OCI-LY7 (cell line): ENCODE data around the gene CACNB1. TPM values are rescaled to one million over a fixed set of nuclear protein-coding genes. Genes with fewer than 3 reads are reported as not detected.

ENCODE experiments used
- BruUV-seq: library from RNA; stranded (reverse); fragments of 400-500 nt; replicated peaks from 2 replicates; lab custom pipeline; 2021; lab: Mats Ljungman, UMichigan
- CTCF ChIA-PET: fragments of 300-600 bp; sonication (Branson Sonifier 250); formaldehyde crosslinking; loops from one replicate; lab custom pipeline; 2022; ENCODE audit warnings: antibody characterized with exemption; ENCODE audit not compliant: unreplicated experiment; lab: Charles Lee
- POLR2A ChIA-PET: fragments of 300-600 bp; sonication (Branson Sonifier 250); formaldehyde crosslinking; loops from one replicate; lab custom pipeline; 2022; ENCODE audit warnings: antibody characterized with exemption; lab: Charles Lee
- DNase-seq: peaks from one replicate; pipeline ENCODE4 v3.0.0-alpha.2; 2015; ENCODE audit warnings: low spot score
- H2AFZ ChIP-seq: fragments of 200-600 bp; sonication (generic), shearing (Covaris generic); 2 replicates; pipeline ENCODE4 v1.6.1; 2014; ENCODE audit warnings: mild to moderate bottlenecking, antibody characterized with exemption, low read length, moderate library complexity
- H3K27ac ChIP-seq: fragments of 200-600 bp; sonication (generic); 2 replicates; pipeline ENCODE4 v1.5.1; 2014; ENCODE audit warnings: mixed run types, low read depth, mild to moderate bottlenecking, moderate library complexity, low read length, inconsistent platforms; ENCODE audit not compliant: poor library complexity, severe bottlenecking
- H3K36me3 ChIP-seq: fragments of 200-600 bp; sonication (generic); 2 replicates; pipeline ENCODE4 v1.6.1; 2014; ENCODE audit warnings: mild to moderate bottlenecking, antibody characterized with exemption, low read length, moderate library complexity, mixed read lengths; ENCODE audit not compliant: insufficient read depth
- H3K4me1 ChIP-seq: fragments of 200-600 bp; sonication (generic); 2 replicates; pipeline ENCODE4 v1.5.1; 2014; ENCODE audit warnings: mild to moderate bottlenecking, low read length; ENCODE audit not compliant: insufficient read depth, poor library complexity, severe bottlenecking
- H3K4me2 ChIP-seq: fragments of 200-600 bp; sonication (generic); 2 replicates; pipeline ENCODE4 v1.6.1; 2014; ENCODE audit warnings: mild to moderate bottlenecking, low read length
- H3K4me3 ChIP-seq: fragments of 200-600 bp; sonication (generic); 2 replicates; pipeline ENCODE4 v1.5.1; 2014; ENCODE audit warnings: mild to moderate bottlenecking, low read depth, low read length; ENCODE audit not compliant: poor library complexity, severe bottlenecking
- H3K79me2 ChIP-seq: fragments of 200-600 bp; sonication (generic); 2 replicates; pipeline ENCODE4 v1.6.1; 2016; ENCODE audit warnings: low read depth, mild to moderate bottlenecking, low read length, moderate library complexity, mixed read lengths; ENCODE audit not compliant: insufficient read depth
- H3K9me2 ChIP-seq: fragments of 200-600 bp; sonication (generic); 2 replicates; pipeline ENCODE4 v1.6.1; 2016; ENCODE audit warnings: mild to moderate bottlenecking, low read length, mixed read lengths; ENCODE audit not compliant: insufficient read depth
- H3K9me3 ChIP-seq: fragments of 200-600 bp; sonication (generic); 2 replicates; pipeline ENCODE4 v1.6.1; 2014; ENCODE audit warnings: mild to moderate bottlenecking, mixed run types, low read length, mixed read lengths
- H4K20me1 ChIP-seq: fragments of 200-600 bp; sonication (generic); 2 replicates; pipeline ENCODE4 v1.6.1; 2014; ENCODE audit warnings: mild to moderate bottlenecking, antibody characterized with exemption, low read length, moderate library complexity, mixed read lengths; ENCODE audit not compliant: insufficient read depth
- EZH2phosphoT487 ChIP-seq: fragments of 200-600 bp; sonication (generic); IDR thresholded peaks from 2 replicates; pipeline ENCODE4 v1.6.1; 2018; ENCODE audit warnings: low read depth, borderline replicate concordance, mild to moderate bottlenecking, mixed run types, antibody characterized with exemption, low read length, moderate library complexity, mixed read lengths
- intact Hi-C: fragments of 100-400 bp; cut with micrococcal nuclease; formaldehyde crosslinking; loops from one replicate; pipeline ENCODE4 v1.10.0; 2022; ENCODE audit not compliant: unreplicated experiment
- total RNA-seq, 2 experiments: library from RNA; depleted of rRNA in 1 of 2; stranded (reverse); fragments of >200 nt in 1 of 2; shearing (Covaris generic) in 1 of 2; gene quantifications; 2 replicates each; pipeline ENCODE4 v1.2.3, GENCODE V29; 2014 to 2022
- TF ChIP-seq, protein P1 (sequence below): fragments of 200-600 bp; sonication (generic); conservative IDR thresholded peaks from 2 replicates; pipeline ENCODE4 v1.5.1; 2014; ENCODE audit warnings: mild to moderate bottlenecking, antibody characterized with exemption, low read length, moderate library complexity, mixed read lengths

Gene CACNB1
- total RNA-seq, 2 experiments from 2014 or later = 23.7 to 30.9 TPM

DNA sequence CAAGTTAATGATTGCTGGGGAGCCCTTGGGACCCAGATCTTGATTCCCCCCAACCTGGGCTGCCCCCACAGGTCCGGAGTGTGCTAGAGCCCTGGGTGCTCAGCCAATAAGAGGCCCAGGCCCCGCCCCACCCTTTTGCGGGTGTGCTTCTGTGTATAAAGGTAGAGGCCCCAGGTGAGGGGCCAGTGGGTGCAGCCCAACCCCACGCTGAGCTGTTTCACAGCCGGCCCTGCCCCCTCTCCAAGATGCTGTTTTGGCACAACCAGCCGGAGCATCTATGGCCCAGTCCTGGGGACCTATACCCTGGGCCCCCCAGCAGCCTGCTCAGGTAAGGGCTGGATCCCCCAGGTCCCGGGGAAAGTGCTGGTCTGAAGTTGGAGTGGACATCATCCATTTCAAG is 40.1 kb upstream of the CACNB1 start:
- H3K4me3 ChIP-seq = no peak overlapping the region
- peaks cover 70% of the 10 kb centered on the region for H3K4me1 ChIP-seq
- no peaks in the 10 kb centered on the region for H3K79me2 ChIP-seq
- H3K9me3 ChIP-seq = no peaks in the 10 kb centered on the region
- no peaks in the 10 kb centered on the region for H3K9me2 ChIP-seq
- ChIA-PET POLR2A (interaction anchor here (1.0 to 4.0 kb wide), 2 partner anchors 29 to 38 kb away, joined by 3 to 23 read pairs; partner anchors contain the start of gene RPL19), CTCF (interaction anchor here (1.1 to 5.2 kb wide), 3 partner anchors 11 to 42 kb away, joined by 3 to 45 read pairs (median 5); no protein-coding TSS in a partner anchor)
- H3K36me3 ChIP-seq = no peaks in the 10 kb centered on the region
- no TSS peak for BruUV-seq
- H4K20me1 ChIP-seq = no peaks in the 10 kb centered on the region
- no peak for TF ChIP-seq EZH2phosphoT487
- TF ChIP-seq, protein P1, sequence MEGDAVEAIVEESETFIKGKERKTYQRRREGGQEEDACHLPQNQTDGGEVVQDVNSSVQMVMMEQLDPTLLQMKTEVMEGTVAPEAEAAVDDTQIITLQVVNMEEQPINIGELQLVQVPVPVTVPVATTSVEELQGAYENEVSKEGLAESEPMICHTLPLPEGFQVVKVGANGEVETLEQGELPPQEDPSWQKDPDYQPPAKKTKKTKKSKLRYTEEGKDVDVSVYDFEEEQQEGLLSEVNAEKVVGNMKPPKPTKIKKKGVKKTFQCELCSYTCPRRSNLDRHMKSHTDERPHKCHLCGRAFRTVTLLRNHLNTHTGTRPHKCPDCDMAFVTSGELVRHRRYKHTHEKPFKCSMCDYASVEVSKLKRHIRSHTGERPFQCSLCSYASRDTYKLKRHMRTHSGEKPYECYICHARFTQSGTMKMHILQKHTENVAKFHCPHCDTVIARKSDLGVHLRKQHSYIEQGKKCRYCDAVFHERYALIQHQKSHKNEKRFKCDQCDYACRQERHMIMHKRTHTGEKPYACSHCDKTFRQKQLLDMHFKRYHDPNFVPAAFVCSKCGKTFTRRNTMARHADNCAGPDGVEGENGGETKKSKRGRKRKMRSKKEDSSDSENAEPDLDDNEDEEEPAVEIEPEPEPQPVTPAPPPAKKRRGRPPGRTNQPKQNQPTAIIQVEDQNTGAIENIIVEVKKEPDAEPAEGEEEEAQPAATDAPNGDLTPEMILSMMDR = no peak
- no peak for DNase-seq
- H2AFZ ChIP-seq = no peak overlapping the region
- no peak overlapping the region for H3K27ac ChIP-seq
- no peak overlapping the region for H3K4me2 ChIP-seq
- intact Hi-C loops = no loop called here

- no peak for TF ChIP-seq EZH2phosphoT487
- TF ChIP-seq, protein P1 = no peak
- no peaks in the 10 kb centered on the region for H3K79me2 ChIP-seq
- no peaks in the 10 kb centered on the region for H3K36me3 ChIP-seq
- H3K9me3 ChIP-seq = no peaks in the 10 kb centered on the region
- H4K20me1 ChIP-seq = no peaks in the 10 kb centered on the region
- no TSS peak for BruUV-seq
- no peak overlapping the region for H2AFZ ChIP-seq
- ChIA-PET CTCF (interaction anchor here (0.6 to 5.2 kb wide), 4 partner anchors 7 to 30 kb away, joined by 3 to 45 read pairs (median 6); no protein-coding TSS in a partner anchor), POLR2A (interaction anchor here (1.0 to 4.0 kb wide), 2 partner anchors 29 to 38 kb away, joined by 3 to 23 read pairs; partner anchors contain the start of gene RPL19)
- no peak overlapping the region for H3K4me2 ChIP-seq
- H3K27ac ChIP-seq = no peak overlapping the region
- no peak for DNase-seq
- H3K9me2 ChIP-seq = no peaks in the 10 kb centered on the region
- no peak overlapping the region for H3K4me3 ChIP-seq
- peaks cover 70% of the 10 kb centered on the region for H3K4me1 ChIP-seq
- intact Hi-C loops = no loop called here
Observed at GRCh38 chr17:39236981-39237441, 39.5 kb upstream of the CACNB1 start.

DNA sequence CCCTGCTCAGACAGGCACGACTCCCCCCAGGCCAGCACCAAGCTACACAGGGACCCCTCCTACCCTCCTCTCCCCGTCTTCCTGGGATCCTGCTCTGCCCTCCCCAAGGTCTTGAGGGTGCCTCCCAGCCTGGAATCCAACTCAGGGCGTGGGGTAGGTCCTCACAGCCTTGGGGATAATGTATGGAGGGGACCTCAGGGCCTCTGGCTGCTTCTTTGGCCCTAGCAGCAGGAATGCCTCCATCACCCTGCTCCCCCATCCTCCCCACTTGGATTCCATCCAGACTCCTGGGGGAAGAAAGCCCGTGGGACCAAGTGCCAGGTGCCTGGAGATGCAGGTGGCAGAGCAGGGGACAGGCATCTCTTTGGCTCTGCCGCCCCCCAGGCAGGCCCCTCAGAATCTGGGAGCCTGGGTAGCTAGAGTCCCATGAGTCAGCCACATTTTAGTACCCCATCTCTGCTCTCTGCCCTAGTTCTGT is 39.0 kb upstream of the CACNB1 start:
- no peaks in the 10 kb centered on the region for H3K79me2 ChIP-seq
- no peaks in the 10 kb centered on the region for H4K20me1 ChIP-seq
- peaks cover 70% of the 10 kb centered on the region for H3K4me1 ChIP-seq
- H3K36me3 ChIP-seq = no peaks in the 10 kb centered on the region
- ChIA-PET POLR2A (interaction anchor here (0.6 to 4.0 kb wide), 3 partner anchors 28 to 206 kb away, joined by 3 to 23 read pairs (median 3); partner anchors contain the start of gene RPL19), CTCF (interaction anchor here (0.6 to 5.2 kb wide), 6 partner anchors 8 to 83 kb away, joined by 3 to 45 read pairs (median 6); no protein-coding TSS in a partner anchor)
- no peaks in the 10 kb centered on the region for H3K9me3 ChIP-seq
- H3K4me3 ChIP-seq = no peak overlapping the region
- TF ChIP-seq, protein P1 = no peak
- no peak for TF ChIP-seq EZH2phosphoT487
- DNase-seq = no peak
- H3K4me2 ChIP-seq = no peak overlapping the region
- no TSS peak for BruUV-seq
- no peak overlapping the region for H2AFZ ChIP-seq
- H3K9me2 ChIP-seq = no peaks in the 10 kb centered on the region
- H3K27ac ChIP-seq = no peak overlapping the region
- intact Hi-C loops = no loop called here
